ENCODE data around the gene AMBN.
"Not testable (repeated sequence)": the region's sequence is repeated elsewhere in the genome, so short reads cannot be mapped to it uniquely, and the experiment has no call there.

The AMBN gene

DNA sequence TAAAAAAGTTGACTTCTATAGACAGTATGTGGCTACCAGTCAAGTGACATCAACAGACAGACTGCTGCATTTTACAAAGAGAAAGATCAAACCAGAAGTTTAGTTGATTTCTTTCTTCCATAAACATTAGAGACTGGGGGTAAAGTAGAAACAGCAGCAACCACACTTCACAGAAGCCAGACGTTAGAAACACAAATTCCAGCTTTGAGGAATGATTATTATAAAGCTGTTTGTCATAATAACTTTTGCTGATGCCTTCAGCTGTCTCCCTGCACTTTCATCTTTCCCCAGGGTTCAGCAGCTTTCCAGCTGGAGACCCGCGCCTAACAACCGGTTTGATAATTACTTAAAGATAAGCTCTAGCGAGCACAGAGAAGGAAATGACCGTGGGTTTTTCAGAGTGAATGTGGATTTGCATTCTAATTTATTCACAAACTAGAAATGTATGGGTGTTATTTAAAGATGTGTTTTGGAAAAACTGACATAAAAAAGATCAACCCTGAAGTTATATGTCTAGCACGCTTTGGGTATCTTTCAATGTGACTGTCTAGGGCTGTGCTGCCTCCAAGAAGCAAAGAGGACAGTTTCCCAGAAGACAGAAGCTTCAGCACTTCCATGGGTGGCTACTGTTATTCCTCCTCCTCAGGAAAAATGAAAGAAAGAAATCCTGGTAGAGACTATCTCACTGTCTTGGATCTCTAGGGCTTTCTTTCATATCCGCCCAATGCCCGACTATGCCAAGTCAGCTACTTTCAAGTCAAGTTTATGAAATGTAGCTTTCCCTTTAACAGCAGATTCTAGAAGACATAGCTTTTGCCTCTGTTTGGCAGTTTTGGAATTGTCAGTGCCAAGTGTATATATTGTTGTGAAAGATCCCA lies 21.5 kb downstream of the AMBN start:
- DNase-seq (ENCODE audit: low read depth), result no peak

DNA sequence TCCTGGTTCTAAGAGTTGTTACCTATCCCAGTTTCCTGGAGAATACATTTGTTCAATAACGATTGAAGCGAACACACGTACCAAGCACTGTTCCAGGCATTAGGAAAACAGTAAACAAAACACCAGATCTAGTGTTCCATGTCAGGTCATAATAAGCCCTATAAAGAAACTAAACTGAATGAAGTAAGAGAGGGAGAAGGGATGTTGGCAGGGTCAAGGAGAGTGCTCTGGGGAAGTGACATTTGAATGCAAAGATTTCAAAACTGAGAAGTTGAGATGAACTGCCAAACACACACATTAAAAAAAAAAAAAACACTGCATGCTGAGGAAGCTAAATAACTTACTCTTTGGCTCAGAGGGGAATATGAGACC lies 22.1 kb downstream of the AMBN start:
- DNase-seq (ENCODE audit: low read depth), result no peak

DNA sequence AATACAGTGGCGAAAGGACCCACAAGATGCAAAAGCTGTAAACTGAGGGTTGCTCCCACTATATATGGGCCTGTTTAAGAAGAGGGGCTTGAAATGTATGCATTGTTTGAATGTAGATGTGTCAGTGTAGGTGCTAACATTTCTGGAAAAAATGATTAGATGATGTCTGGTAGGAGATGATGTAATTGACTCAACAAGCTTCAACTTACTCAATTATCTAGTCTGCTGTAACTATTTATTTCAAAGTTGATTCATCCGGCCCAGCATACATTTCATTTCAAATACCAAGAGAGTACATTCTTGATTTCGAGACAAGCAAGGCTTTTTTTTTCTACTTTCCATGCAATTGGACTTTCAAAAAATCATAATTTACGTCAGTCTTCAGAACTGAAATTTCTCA lies 27.2 kb downstream of the AMBN start:
- DNase-seq (ENCODE audit: low read depth), result no peak

GRCh38 chr4:70619778-70620177 lies 27.7 kb downstream of the AMBN start:
- no peak for DNase-seq (ENCODE audit: low read depth)

DNA sequence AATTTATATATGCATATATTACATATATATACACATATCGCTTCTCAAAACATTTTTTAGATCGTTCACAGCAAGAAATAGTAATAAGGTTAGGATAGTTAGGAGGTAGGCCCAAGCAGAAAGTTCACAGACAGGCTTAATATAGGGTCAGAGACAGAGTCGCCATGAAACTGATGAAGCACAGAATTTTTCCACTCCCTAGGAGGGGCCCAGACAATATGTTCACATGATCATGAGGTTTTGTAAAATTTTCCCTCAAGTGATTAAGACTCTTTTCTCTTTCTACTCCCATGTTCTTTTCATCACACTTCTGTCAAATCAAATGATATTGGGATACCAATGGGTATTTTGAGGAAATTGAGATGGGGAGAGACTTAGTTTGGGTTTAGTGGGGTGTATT lies 31.3 kb downstream of the AMBN start:
- no peak for DNase-seq (ENCODE audit: low read depth)

GRCh38 chr4:70624226-70624793 lies 32.3 kb downstream of the AMBN start:
- DNase-seq (ENCODE audit: low read depth), result no peak

- no peak for DNase-seq (ENCODE audit: low read depth)
Observed at GRCh38 chr4:70627620-70628019, 35.6 kb downstream of the AMBN start.

GRCh38 chr4:70628444-70628843 lies 36.4 kb downstream of the AMBN start, which contains the start of gene ENAM:
Gene ENAM (plus strand): TSS chr4:70628744. CDS start chr4:70629501, 757 bp downstream.
- DNase-seq (ENCODE audit: low read depth), result no peak

DNA sequence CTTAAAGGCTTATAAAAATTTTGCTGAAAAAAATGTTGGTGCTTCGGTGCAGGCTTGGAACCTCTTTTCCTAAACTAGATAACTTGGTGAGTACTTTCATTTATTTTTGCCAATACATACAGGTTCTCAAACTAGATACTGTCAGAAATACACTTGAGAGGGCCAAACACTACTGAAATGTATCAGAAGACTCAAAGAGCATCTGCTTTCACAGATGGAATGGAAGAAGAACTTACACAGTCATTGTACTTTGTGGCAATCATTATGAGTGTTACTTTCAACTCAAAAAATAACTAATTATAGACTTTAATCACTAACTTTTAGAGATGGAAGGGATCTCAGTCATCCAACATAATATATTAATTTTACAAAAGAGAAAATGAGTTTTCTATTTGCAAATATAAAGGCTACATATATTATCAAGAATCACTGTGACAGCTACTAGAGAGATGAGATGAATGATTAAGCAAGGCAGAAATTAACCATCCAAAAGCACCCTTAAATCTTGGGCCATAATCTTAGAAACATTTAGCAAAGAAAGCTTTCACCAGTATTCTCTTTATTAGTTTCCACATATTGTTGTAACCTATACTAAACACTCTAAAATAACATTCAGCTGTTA lies 37.5 kb downstream of the AMBN start:
- DNase-seq (ENCODE audit: low read depth), result no peak

DNA sequence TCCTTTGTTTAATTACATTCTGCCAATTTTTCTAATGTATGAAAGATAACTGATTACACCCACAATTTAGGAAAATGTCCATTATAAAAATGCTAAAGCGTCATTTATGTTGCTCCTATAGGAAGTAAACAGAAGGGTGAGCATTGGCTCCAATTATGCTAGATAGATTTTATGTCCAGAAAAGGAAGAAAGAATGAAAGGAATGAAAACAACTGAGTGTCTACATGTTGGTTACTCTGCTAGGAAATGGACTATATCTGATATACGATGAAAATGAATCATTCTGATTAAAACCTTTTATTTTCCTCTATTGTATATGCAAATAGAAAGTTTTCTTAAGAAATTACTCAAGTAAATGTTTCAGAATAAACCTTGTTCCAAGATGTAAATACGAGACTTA lies 38.1 kb downstream of the AMBN start:
- DNase-seq (ENCODE audit: low read depth), result no peak

GRCh38 chr4:70632028-70632427 lies 40.0 kb downstream of the AMBN start:
- no peak for DNase-seq (ENCODE audit: low read depth)

DNA sequence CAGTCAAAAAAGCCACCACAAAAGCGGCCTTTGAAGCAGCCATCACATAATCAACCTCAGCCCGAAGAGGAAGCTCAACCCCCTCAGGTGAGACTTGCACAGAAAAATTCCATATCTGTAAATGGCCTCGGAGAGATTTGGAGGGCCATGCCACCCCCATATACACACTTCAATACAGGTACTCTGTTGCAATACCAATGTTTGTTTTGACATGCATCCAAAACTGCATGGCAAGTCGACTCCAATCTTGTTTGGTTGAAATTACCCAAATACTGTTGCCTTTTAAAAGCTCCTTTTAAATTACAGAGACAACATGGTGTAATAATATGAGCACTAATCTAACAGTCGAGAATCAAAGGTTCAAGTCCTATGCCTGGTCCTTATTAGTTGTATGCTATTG lies 42.4 kb downstream of the AMBN start:
- no peak for DNase-seq (ENCODE audit: low read depth)

DNA sequence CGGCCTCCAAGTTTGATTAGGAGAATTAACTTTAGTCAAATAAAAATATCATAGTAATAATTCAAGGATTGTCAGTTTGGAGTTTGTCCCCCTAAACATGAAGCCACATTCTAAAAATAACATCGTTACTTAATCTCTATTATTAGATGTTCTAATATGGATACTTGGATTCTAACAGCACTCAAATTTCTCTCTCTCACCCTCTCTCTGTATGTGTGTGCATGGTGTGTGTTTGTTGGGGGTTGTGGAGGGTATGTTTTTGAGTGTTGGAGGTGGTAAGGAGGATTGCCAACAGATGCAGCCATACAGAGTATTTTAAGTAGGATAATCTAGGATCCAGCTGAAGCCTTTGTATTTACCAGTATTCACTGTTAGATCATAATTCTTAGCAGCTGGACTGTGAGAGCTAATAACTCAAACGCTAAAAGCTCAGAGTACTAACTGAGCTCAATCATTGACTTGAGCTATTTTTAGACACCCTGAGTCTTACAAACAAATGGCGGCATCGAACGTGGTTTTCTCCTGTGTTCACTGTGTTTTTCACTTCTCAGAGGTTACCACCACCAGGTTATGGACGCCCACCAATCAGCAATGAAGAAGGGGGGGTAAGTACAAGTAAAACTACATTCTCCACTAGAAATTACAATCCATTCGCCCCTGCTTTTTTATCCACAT lies 45.3 kb downstream of the AMBN start:
- DNase-seq (ENCODE audit: low read depth), result no peak

DNA sequence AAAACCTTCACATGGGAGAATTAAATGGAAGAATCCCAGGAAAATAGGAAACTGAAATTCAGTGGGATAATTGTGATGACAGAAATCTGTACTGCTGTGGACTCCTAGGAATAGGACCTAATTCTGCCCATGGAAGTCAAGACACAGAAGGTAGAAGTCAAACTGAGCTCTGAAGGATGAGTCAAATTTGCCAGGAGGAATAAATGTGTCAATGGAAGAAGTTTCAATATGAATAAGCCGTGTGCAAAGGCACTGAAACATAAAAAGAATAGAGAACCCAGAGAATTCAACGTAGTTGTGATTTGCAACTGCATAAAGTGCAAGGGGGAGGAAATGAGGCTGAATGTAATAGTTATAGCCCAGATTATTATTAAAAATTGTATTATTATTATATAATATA lies 48.1 kb downstream of the AMBN start:
- DNase-seq (ENCODE audit: low read depth), result no peak

- not testable (repeated sequence) for DNase-seq (ENCODE audit: low read depth)
Observed at GRCh38 chr4:70650741-70651140, 58.7 kb downstream of the AMBN start.

- DNase-seq (ENCODE audit: low read depth), result no peak
Observed at GRCh38 chr4:70651864-70652506, 59.9 kb downstream of the AMBN start.

GRCh38 chr4:70654605-70655011 lies 62.6 kb downstream of the AMBN start:
- no peak for DNase-seq (ENCODE audit: low read depth)

Measured in stimulated activated CD8-positive, alpha-beta memory T cell treated with anti-CD3 and anti-CD28 coated beads, Interleukin-12 subunit alpha, Interleukin-12 subunit beta, amount 100 ng/mL, for 4 hours (primary cell).